Motor neuron (in vitro differentiated cells): ENCODE data around the gene PARG. TPM values are rescaled to one million over a fixed set of nuclear protein-coding genes. Genes with fewer than 3 reads are reported as not detected.

Source experiments
- total RNA-seq, 8 experiments: library from RNA; unstranded; fragments of 300-600 nt; gene quantifications; 2 replicates each; pipeline versions ENCODE4 v1.2.3 to v1.2.4, GENCODE V29; 2022

Gene PARG
- total RNA-seq, 8 experiments from 2014 or later, result 27.6 to 49.9 (median 35.4) TPM

Other genes with a start within 250 kb of the PARG start
- gene OGDHL, start 179.7 kb downstream of the PARG start, total RNA-seq, result 10 to 100 TPM in 5 of 8 experiments, 1 to 10 TPM in 3; 1.9 to 47.1 (median 11.9) TPM
- gene TIMM23B, start within 50 bp of the PARG start, total RNA-seq, result 10 to 100 TPM; 11.1 to 37.6 (median 18.2) TPM
- 10 to 100 TPM in 4 of 8 experiments, 1 to 10 TPM in 4; 6.6 to 26.8 (median 10.1) TPM for gene AGAP6, start 46.4 kb upstream of the PARG start, total RNA-seq
- 10 to 100 TPM; 10.4 to 36.8 (median 22.6) TPM for gene WASHC2A, start 125.9 kb upstream of the PARG start, total RNA-seq